NCI-H146 treated with DMSO at 0.1 percent for 48 hours (cell line): ENCODE data around the gene ZCCHC24.
"Not testable (repeated sequence)": the region's sequence is repeated elsewhere in the genome, so short reads cannot be mapped to it uniquely, and the experiment has no call there.

Experiments
- DNase-seq: peaks from one replicate; lab custom pipeline; 2025; ENCODE audit not compliant: unreplicated experiment; lab: John Stamatoyannopoulos, UW

The ZCCHC24 gene

GRCh38 chr10:79333513-79333912 lies 111.9 kb downstream of the ZCCHC24 start:
- DNase-seq, result no peak

GRCh38 chr10:79332610-79333315 lies 112.7 kb downstream of the ZCCHC24 start:
- DNase-seq, result not testable (repeated sequence)
